PC-9 (cell line): ENCODE data around the gene MACROD2. TPM values are rescaled to one million over a fixed set of nuclear protein-coding genes. Genes with fewer than 3 reads are reported as not detected.

Source experiments
- BruUV-seq: library from RNA; stranded (reverse); fragments of 400-500 nt; replicated peaks from 2 replicates; lab custom pipeline; 2021; lab: Mats Ljungman, UMichigan
- CTCF ChIA-PET: fragments of 300-600 bp; sonication (Branson Sonifier 250); formaldehyde crosslinking; loops from one replicate; lab custom pipeline; 2022; ENCODE audit warnings: antibody characterized with exemption; lab: Charles Lee
- POLR2A ChIA-PET: fragments of 300-600 bp; sonication (Branson Sonifier 250); formaldehyde crosslinking; loops from one replicate; lab custom pipeline; 2022; ENCODE audit warnings: antibody characterized with exemption; ENCODE audit not compliant: unreplicated experiment; lab: Charles Lee
- DNase-seq, 2 experiments: peaks; one replicate each; pipeline versions ENCODE4 v3.0.0 to v3.0.0-alpha.2; 2015 to 2022; ENCODE audit warnings: mixed read lengths in 1 of 2
- H2AFZ ChIP-seq: fragments of 200-600 bp; sonication (generic); 2 replicates; pipeline ENCODE4 v1.8.1; 2017; ENCODE audit warnings: antibody characterized with exemption
- H3F3A ChIP-seq: fragments of 200-600 bp; sonication (generic); 2 replicates; pipeline ENCODE4 v1.8.1; 2017; ENCODE audit warnings: antibody characterized with exemption, mild to moderate bottlenecking, low read depth; ENCODE audit not compliant: insufficient read depth
- H3K27ac ChIP-seq: fragments of 200-600 bp; sonication (generic); 2 replicates; pipeline ENCODE4 v1.6.1; 2016; ENCODE audit warnings: mixed run types
- H3K27me3 ChIP-seq: fragments of 200-600 bp; sonication (generic); 2 replicates; pipeline ENCODE4 v1.6.1; 2016; ENCODE audit warnings: low read depth, mixed run types; ENCODE audit not compliant: insufficient read depth
- H3K36me3 ChIP-seq: fragments of 200-600 bp; sonication (generic); 2 replicates; pipeline ENCODE4 v1.6.1; 2016; ENCODE audit warnings: low read depth, mixed run types
- H3K4me1 ChIP-seq: fragments of 200-600 bp; sonication (generic); replicated peaks from 2 replicates; pipeline ENCODE4 v1.6.1; 2016; ENCODE audit warnings: mixed run types; ENCODE audit not compliant: insufficient read depth
- H3K4me2 ChIP-seq: fragments of 200-600 bp; sonication (generic); 2 replicates; pipeline ENCODE4 v1.6.1; 2017; ENCODE audit warnings: mixed run types
- H3K4me3 ChIP-seq: fragments of 200-600 bp; sonication (generic); 2 replicates; pipeline ENCODE4 v1.6.1; 2016; ENCODE audit warnings: mixed run types
- H3K79me2 ChIP-seq: fragments of 200-600 bp; sonication (generic); 2 replicates; pipeline ENCODE4 v1.6.1; 2017; ENCODE audit warnings: low read depth, mixed run types
- H3K9me2 ChIP-seq: fragments of 200-600 bp; sonication (generic); 2 replicates; pipeline ENCODE4 v1.8.1; 2017; ENCODE audit warnings: mild to moderate bottlenecking; ENCODE audit not compliant: insufficient read depth
- H3K9me3 ChIP-seq: fragments of 200-600 bp; sonication (generic); 2 replicates; pipeline ENCODE4 v1.8.1; 2016; ENCODE audit warnings: low read depth; ENCODE audit not compliant: insufficient read depth
- H4K20me1 ChIP-seq: fragments of 200-600 bp; sonication (generic); 2 replicates; pipeline ENCODE4 v1.8.1; 2017; ENCODE audit not compliant: insufficient read depth
- CTCF ChIP-seq: fragments of 200-600 bp; sonication (generic); conservative IDR thresholded peaks from 2 replicates; pipeline ENCODE4 v1.6.1; 2017; ENCODE audit warnings: mixed run types, antibody characterized with exemption, mild to moderate bottlenecking, moderate library complexity
- EZH2 ChIP-seq: fragments of 200-600 bp; sonication (generic); IDR thresholded peaks from 2 replicates; pipeline ENCODE4 v1.8.0; 2017; ENCODE audit warnings: antibody characterized with exemption, low read depth
- intact Hi-C: fragments of 100-400 bp; cut with micrococcal nuclease; formaldehyde crosslinking; loops from one replicate; pipeline ENCODE4 v1.10.0; 2022; ENCODE audit not compliant: unreplicated experiment
- total RNA-seq: library from RNA; stranded (reverse); gene quantifications from 2 replicates; pipeline ENCODE4 v1.2.3, GENCODE V29; 2021

Gene MACROD2
- total RNA-seq, 1 experiment from 2014 or later: 11.4 TPM

GRCh38 chr20:15242773-15243172 lies 1247.5 kb downstream of the MACROD2 start:
- no peak overlapping the region for H3K4me2 ChIP-seq
- H3K27ac ChIP-seq: no peak overlapping the region
- ChIA-PET CTCF (interaction anchor here (0.6 kb wide), 1 partner anchor 1623 kb away, joined by 3 read pairs; no protein-coding TSS in a partner anchor), POLR2A (no interaction called here)
- intact Hi-C loops: no loop called here
- no peak overlapping the region for H2AFZ ChIP-seq
- no peaks in the 10 kb centered on the region for H3K27me3 ChIP-seq
- no peaks in the 10 kb centered on the region for H3K36me3 ChIP-seq
- no peaks in the 10 kb centered on the region for H3K9me2 ChIP-seq
- no peak for DNase-seq
- no peaks in the 10 kb centered on the region for H3K4me1 ChIP-seq
- H3K9me3 ChIP-seq: no peaks in the 10 kb centered on the region
- no peak for TF ChIP-seq EZH2
- no peak for TF ChIP-seq CTCF
- no peaks in the 10 kb centered on the region for H3F3A ChIP-seq
- BruUV-seq: no TSS peak
- H3K79me2 ChIP-seq: no peaks in the 10 kb centered on the region
- H3K4me3 ChIP-seq: no peak overlapping the region
- no peaks in the 10 kb centered on the region for H4K20me1 ChIP-seq

GRCh38 chr20:15245896-15246295 lies 1250.6 kb downstream of the MACROD2 start:
- TF ChIP-seq EZH2 (no peak), CTCF (no peak)
- H3K4me3 ChIP-seq: no peak overlapping the region
- no peak for DNase-seq
- H3K27ac ChIP-seq: no peak overlapping the region
- no TSS peak for BruUV-seq
- H3K4me1 ChIP-seq: no peaks in the 10 kb centered on the region
- H3K79me2 ChIP-seq: no peaks in the 10 kb centered on the region
- ChIA-PET POLR2A (no interaction called here), CTCF (no interaction called here)
- no peak overlapping the region for H3K4me2 ChIP-seq
- no peaks in the 10 kb centered on the region for H3K9me2 ChIP-seq
- H3K36me3 ChIP-seq: no peaks in the 10 kb centered on the region
- intact Hi-C loops: no loop called here
- no peak overlapping the region for H2AFZ ChIP-seq
- H3K27me3 ChIP-seq: no peaks in the 10 kb centered on the region
- H3F3A ChIP-seq: no peaks in the 10 kb centered on the region
- no peaks in the 10 kb centered on the region for H3K9me3 ChIP-seq
- H4K20me1 ChIP-seq: no peaks in the 10 kb centered on the region

GRCh38 chr20:15248618-15249395 lies 1253.5 kb downstream of the MACROD2 start:
- no peak for TF ChIP-seq EZH2
- no peak for TF ChIP-seq CTCF
- POLR2A ChIA-PET: no interaction called here

More at GRCh38 chr20:15248618-15249395, 1253.5 kb downstream of the MACROD2 start:
- no peak overlapping the region for H3K27ac ChIP-seq
- no peak for DNase-seq
- H3K9me2 ChIP-seq: no peaks in the 10 kb centered on the region
- no peak overlapping the region for H3K4me2 ChIP-seq
- no peaks in the 10 kb centered on the region for H3K79me2 ChIP-seq
- intact Hi-C loops: no loop called here
- no peaks in the 10 kb centered on the region for H3F3A ChIP-seq
- no peaks in the 10 kb centered on the region for H3K4me1 ChIP-seq
- H3K36me3 ChIP-seq: no peaks in the 10 kb centered on the region
- CTCF ChIA-PET: no interaction called here
- H2AFZ ChIP-seq: no peak overlapping the region
- H3K4me3 ChIP-seq: no peak overlapping the region
- no peaks in the 10 kb centered on the region for H4K20me1 ChIP-seq
- H3K27me3 ChIP-seq: no peaks in the 10 kb centered on the region
- BruUV-seq: no TSS peak
- H3K9me3 ChIP-seq: no peaks in the 10 kb centered on the region
